NT2/D1 (cell line): ENCODE data around the gene SERTAD3.
"Not testable (repeated sequence)": the region's sequence is repeated elsewhere in the genome, so short reads cannot be mapped to it uniquely, and the experiment has no call there.

ENCODE experiments used
- DNase-seq: peaks from one replicate; pipeline ENCODE4 v3.0.0-alpha.2; 2011; ENCODE audit warnings: low read depth, low spot score
- H3K27me3 ChIP-seq: 2 replicates; pipeline ENCODE4 v1.6.0; 2011; ENCODE audit warnings: mild to moderate bottlenecking; ENCODE audit not compliant: insufficient read length, insufficient read depth
- H3K36me3 ChIP-seq: 2 replicates; pipeline ENCODE4 v1.6.1; 2011; ENCODE audit warnings: mild to moderate bottlenecking, low read length, mixed read lengths; ENCODE audit not compliant: insufficient read depth, insufficient read length
- H3K4me1 ChIP-seq: 2 replicates; pipeline ENCODE4 v1.5.1; 2011; ENCODE audit not compliant: insufficient read depth, insufficient read length
- H3K4me3 ChIP-seq: 2 replicates; pipeline ENCODE4 v1.5.1; 2011; ENCODE audit warnings: low read depth; ENCODE audit not compliant: insufficient read length
- H3K9ac ChIP-seq: 2 replicates; pipeline ENCODE4 v1.6.0; 2011; ENCODE audit warnings: low read depth; ENCODE audit not compliant: insufficient read length
- H3K9me3 ChIP-seq: 2 replicates; pipeline ENCODE4 v1.5.1; 2011; ENCODE audit warnings: mild to moderate bottlenecking, low read length; ENCODE audit not compliant: insufficient read depth
- SUZ12 ChIP-seq: IDR thresholded peaks from 2 replicates; pipeline ENCODE4 v1.6.1; 2011; ENCODE audit not compliant: insufficient read length, insufficient read depth; ENCODE audit errors: extremely low read depth
- YY1 ChIP-seq: IDR thresholded peaks from 2 replicates; pipeline ENCODE4 v1.6.1; 2011; ENCODE audit not compliant: insufficient read length, insufficient read depth
- ZNF274 ChIP-seq: IDR thresholded peaks from 2 replicates; pipeline ENCODE4 v1.6.1; 2011; ENCODE audit warnings: mild to moderate bottlenecking, low read depth, low read length

Gene SERTAD3

DNA sequence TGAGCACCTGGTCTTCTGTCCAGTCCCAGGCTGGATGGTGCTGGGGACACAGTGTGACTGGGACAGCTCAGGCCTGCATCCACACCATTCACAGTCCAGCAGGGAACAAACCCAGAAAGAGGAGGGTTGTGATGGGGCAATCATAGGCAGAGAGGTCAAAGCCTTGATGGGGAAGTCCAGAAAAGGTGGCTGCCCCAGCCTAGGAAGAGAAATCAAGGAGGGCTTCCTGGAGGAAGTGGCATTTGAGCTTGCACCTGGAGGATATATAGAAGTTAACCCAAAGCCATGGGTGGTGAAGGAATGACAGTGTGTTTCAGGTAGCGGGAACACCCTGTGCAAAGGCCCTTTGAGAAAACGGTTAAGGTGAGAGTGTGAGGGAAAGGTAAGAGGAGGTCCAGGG lies 28.4 kb downstream of the SERTAD3 start:
- H3K9me3 ChIP-seq, result no peaks in the 10 kb centered on the region
- H3K9ac ChIP-seq, result no peak overlapping the region
- no peaks in the 10 kb centered on the region for H3K27me3 ChIP-seq
- no peak for DNase-seq
- peaks cover 10% of the 10 kb centered on the region for H3K4me1 ChIP-seq
- H3K36me3 ChIP-seq, result no peaks in the 10 kb centered on the region
- no peak overlapping the region for H3K4me3 ChIP-seq
- TF ChIP-seq SUZ12 (no peak), YY1 (no peak), ZNF274 (no peak)

DNA sequence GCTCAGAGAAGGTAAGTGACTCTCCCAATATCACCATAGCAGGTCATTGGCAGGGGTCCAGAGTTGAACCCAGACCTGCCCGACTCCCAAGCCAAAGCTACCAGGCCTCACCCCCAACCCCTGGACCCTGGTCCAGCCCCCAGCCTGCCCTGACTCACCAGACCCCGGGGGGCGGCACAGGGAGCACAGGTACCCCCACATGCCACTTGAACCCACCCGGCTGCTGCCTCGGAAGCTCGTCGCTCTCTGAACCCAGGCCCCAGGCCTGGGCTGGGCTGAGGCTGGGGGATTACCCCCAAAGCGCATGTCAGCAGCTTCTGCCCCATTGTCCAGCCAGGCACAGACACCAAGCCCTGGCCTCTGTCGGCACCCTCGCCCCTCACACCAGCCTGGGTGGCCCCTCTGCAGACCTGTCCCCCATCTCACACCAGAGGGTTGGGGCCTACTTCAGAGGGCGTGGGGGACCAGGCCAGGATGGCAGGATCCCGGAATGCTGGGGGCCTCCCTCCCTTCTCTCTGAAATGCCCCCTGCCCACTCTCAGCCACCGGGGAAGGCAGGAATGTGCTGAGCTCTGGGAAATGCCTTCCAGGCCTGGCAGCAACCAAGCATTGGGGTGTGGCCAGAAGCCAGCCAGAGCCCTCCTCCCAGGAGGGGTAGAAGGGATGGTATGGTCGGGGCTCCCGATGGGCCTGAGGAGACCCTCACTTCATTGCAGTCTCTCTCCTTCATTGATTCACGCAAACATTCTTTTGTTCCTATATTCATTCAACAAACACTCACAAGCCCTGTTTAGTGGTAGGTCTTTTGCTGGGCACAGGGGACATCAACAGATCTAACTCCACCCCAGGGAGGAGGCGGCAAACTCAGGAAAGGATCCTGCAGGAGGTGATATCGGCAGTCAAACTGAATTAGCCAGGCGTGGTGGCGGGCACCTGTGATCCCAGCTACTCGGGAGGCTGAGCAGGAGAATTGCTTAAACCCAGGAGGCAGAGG lies 29.3 kb downstream of the SERTAD3 start:
- peaks cover 11% of the 10 kb centered on the region for H3K4me1 ChIP-seq
- no peak for TF ChIP-seq YY1
- TF ChIP-seq SUZ12, result no peak
- TF ChIP-seq ZNF274, result no peak
- H3K27me3 ChIP-seq, result no peaks in the 10 kb centered on the region
- no peaks in the 10 kb centered on the region for H3K9me3 ChIP-seq
- peak overlapping the region; percentile 42 for H3K9ac ChIP-seq
- H3K36me3 ChIP-seq, result no peaks in the 10 kb centered on the region
- no peak for DNase-seq
- no peak overlapping the region for H3K4me3 ChIP-seq

DNA sequence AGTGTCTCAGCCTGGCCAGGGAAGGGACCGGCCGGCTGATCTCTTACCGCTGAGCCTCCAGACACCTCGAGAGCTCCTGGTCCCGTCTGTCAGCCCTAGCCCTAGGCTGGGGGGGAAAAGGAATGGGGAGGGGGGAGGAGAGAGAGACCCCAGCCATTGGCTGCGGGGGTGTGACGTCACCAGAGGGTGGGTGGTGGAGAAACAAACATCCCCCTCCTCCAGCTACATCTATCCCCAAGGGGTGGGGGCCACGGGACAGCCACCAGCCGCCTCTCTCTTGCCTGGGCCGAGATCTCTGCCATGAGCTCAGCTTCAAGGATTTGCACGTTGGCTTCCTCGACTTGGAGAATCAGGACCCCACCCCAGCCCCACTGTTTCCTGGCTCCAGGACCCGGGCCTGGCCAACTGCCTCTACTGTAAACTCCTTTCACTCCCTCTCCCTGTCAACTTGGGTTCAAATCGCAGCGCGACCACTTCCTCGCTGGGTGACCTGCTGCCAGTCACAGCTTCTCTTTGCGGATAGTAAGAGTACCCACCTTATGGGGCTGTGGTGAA lies 30.8 kb downstream of the SERTAD3 start, which contains the start of gene PRX:
Gene PRX, minus strand, starts transcription at position 88 of the 555 bp plus-strand sequence. CDS start 5,446 bp downstream, outside the sequence.
- Histone ChIP-seq H3K9ac (peak within 1 kb of the TSS; percentile 64), H3K27me3 (no peaks in the 10 kb centered on the region), H3K36me3 (no peaks in the 10 kb centered on the region), H3K9me3 (no peaks in the 10 kb centered on the region), H3K4me1 (peaks cover 13% of the 10 kb centered on the region), H3K4me3 (peak within 1 kb of the TSS; percentile 18)
- TF ChIP-seq ZNF274 (no peak), YY1 (no peak), SUZ12 (no peak)
- DNase-seq, result no peak

GRCh38 chr19:40412866-40413265 lies 31.3 kb downstream of the SERTAD3 start:
- Histone ChIP-seq H3K4me1 (peaks cover 17% of the 10 kb centered on the region), H3K9ac (peak overlapping the region; percentile 64), H3K4me3 (peak overlapping the region; percentile 18), H3K27me3 (no peaks in the 10 kb centered on the region), H3K36me3 (no peaks in the 10 kb centered on the region), H3K9me3 (no peaks in the 10 kb centered on the region)
- TF ChIP-seq YY1, result no peak
- TF ChIP-seq ZNF274, result no peak
- TF ChIP-seq SUZ12, result no peak
- no peak for DNase-seq

- no peaks in the 10 kb centered on the region for H3K9me3 ChIP-seq
- TF ChIP-seq ZNF274 (no peak), SUZ12 (no peak), YY1 (no peak)
- H3K36me3 ChIP-seq, result no peaks in the 10 kb centered on the region
- H3K4me1 ChIP-seq, result peaks cover 17% of the 10 kb centered on the region
- peak overlapping the region; percentile 3 for H3K9ac ChIP-seq
- no peak for DNase-seq
- H3K27me3 ChIP-seq, result no peaks in the 10 kb centered on the region
- H3K4me3 ChIP-seq, result no peak overlapping the region
Observed at GRCh38 chr19:40411958-40412499, 32.1 kb downstream of the SERTAD3 start.

DNA sequence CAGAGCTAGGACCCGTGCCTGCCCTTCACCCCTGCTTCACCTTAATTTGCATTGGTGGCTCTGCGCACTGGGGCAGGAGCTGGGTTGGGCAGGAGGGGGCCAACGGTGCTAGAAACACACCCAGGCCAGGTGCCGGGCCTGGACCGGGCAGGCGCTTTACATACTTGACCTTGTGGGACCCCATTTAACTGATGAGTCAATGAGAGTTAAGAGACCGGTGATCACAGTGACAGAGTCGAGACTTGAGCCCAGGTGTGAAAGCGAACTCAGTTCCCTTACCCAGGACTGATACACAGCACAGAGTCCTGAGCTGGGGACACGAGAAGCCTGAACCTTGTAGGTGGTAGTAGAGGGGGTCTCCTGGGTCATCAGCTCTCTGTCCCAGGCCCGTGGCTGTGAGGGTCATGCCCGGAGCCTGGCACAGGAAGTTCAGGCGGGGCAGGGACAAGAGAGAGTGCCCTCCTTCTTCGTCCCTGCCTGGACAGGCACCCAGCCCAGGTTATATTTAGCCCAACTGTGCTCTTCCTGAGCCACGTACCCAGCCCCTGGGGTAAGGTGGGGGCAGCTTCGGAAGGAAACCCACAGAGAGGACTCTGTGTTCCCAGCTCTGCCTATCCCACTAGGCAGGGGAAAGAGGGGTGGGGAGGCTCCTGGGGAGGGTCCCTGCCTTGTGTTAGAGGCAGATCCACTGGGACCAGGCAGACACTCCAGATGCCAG lies 32.9 kb downstream of the SERTAD3 start:
- TF ChIP-seq YY1, result no peak
- no peak for TF ChIP-seq ZNF274
- TF ChIP-seq SUZ12, result no peak
- no peak for DNase-seq
- H3K36me3 ChIP-seq, result no peaks in the 10 kb centered on the region
- no peak overlapping the region for H3K4me3 ChIP-seq
- peaks cover 19% of the 10 kb centered on the region for H3K4me1 ChIP-seq
- no peaks in the 10 kb centered on the region for H3K9me3 ChIP-seq
- H3K27me3 ChIP-seq, result no peaks in the 10 kb centered on the region
- H3K9ac ChIP-seq, result peak overlapping the region; percentile 57

DNA sequence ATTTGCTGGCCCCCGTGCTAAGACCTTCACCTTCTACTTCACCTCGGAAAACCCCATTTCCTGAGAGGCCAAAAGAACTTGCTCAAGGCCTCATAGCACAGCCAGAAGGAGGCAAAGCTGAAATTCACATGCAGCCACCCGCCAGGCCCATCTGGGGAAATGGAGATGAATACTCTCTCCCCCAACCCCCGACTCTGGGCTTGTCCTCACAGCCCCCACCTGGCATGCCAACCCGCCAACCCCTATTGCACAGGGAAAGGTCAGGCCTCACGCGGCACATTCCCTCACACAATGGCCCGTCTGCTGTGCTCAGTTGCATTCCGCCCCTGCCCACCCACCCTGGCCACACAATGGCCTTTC lies 34.1 kb downstream of the SERTAD3 start:
- Histone ChIP-seq H3K9me3 (no peaks in the 10 kb centered on the region), H3K9ac (no peak overlapping the region), H3K27me3 (no peaks in the 10 kb centered on the region), H3K4me1 (peaks cover 21% of the 10 kb centered on the region), H3K4me3 (no peak overlapping the region), H3K36me3 (no peaks in the 10 kb centered on the region)
- TF ChIP-seq SUZ12, result no peak
- TF ChIP-seq YY1, result no peak
- TF ChIP-seq ZNF274, result no peak
- DNase-seq, result no peak

DNA sequence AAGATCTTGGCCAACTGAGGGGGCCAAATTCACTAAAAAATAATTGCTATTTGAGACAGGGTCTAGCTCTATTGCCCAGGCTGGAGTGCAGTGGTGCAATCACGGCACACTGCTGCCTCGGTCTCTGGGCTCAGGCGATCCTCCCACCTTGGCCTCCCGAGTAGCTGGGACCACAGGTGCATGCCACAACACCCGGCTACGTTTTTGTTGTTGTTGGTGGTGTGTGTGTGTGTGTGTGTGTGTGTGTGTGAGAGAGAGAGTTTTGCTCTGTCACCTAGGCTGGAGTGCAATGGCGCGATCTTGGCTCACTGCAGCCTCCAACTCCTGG lies 35.6 kb downstream of the SERTAD3 start:
- H3K4me3 ChIP-seq, H3K36me3 ChIP-seq, H3K9me3 ChIP-seq, H3K27me3 ChIP-seq, DNase-seq, H3K9ac ChIP-seq: not testable (repeated sequence)
- H3K4me1 ChIP-seq, result peaks cover 22% of the 10 kb centered on the region
